H1 (cell line): Measurements from ENCODE around the gene CYB561A3.

ENCODE experiments used
- CTCF ChIP-seq, 3 experiments: IDR thresholded peaks; 1 replicate in 2 of 3; 2 replicates in 1 of 3; pipeline versions ENCODE4 v1.5.1 to v1.6.1; 2011; ENCODE audit warnings: low read length in 3 of 3, mild to moderate bottlenecking in 3 of 3, inconsistent platforms in 2 of 3, low read depth in 1 of 3, moderate library complexity in 1 of 3; ENCODE audit not compliant: insufficient read depth in 1 of 3; ENCODE audit errors: control extremely low read depth in 1 of 3
- EP300 ChIP-seq, 2 experiments: IDR thresholded peaks; 1 replicate in 1 of 2; 2 replicates in 1 of 2; pipeline ENCODE4 v1.6.1; 2011 to 2012; ENCODE audit warnings: low read depth in 2 of 2, low read length in 2 of 2, mild to moderate bottlenecking in 2 of 2, borderline replicate concordance in 1 of 2, inconsistent platforms in 1 of 2, moderate library complexity in 1 of 2
- HDAC2 ChIP-seq, 2 experiments: fragments of 300-600 bp in 1 of 2; sonication (generic) in 1 of 2; IDR thresholded peaks; 2 replicates each; pipeline ENCODE4 v1.6.1; 2011 to 2012; ENCODE audit warnings: low read depth in 2 of 2, low read length in 2 of 2, mild to moderate bottlenecking in 2 of 2, moderate library complexity in 2 of 2, borderline replicate concordance in 1 of 2, inconsistent platforms in 1 of 2
- JUND ChIP-seq: IDR thresholded peaks from 2 replicates; pipeline ENCODE4 v1.6.1; 2011; ENCODE audit warnings: mild to moderate bottlenecking, improper control_type of control experiment, low read length
- MAX ChIP-seq: IDR thresholded peaks from 2 replicates; pipeline ENCODE4 v1.6.1; 2012; ENCODE audit warnings: inconsistent platforms
- PHF8 ChIP-seq: fragments of 200-600 bp; sonication (generic); conservative IDR thresholded peaks from 2 replicates; pipeline ENCODE4 v1.7.1; 2012; ENCODE audit warnings: low read depth, mild to moderate bottlenecking, inconsistent platforms, low read length, moderate library complexity
- POLR2AphosphoS5 ChIP-seq: IDR thresholded peaks from 2 replicates; pipeline ENCODE4 v1.6.1; 2011; ENCODE audit warnings: low read depth, low read length
- RNF2 ChIP-seq: fragments of 200-900, 300-1000 bp; sonication (generic); IDR thresholded peaks from 2 replicates; pipeline ENCODE4 v1.7.1; 2016; ENCODE audit warnings: borderline replicate concordance, low read depth, mild to moderate bottlenecking, antibody characterized with exemption, low read length; ENCODE audit not compliant: poor library complexity, severe bottlenecking; ENCODE audit errors: missing control alignments
- RXRA ChIP-seq: IDR thresholded peaks from 2 replicates; pipeline ENCODE4 v1.6.1; 2011; ENCODE audit warnings: low read depth, mild to moderate bottlenecking, low read length, moderate library complexity; ENCODE audit not compliant: insufficient read depth

- TF ChIP-seq CTCF (IDR thresholded peaks at IDR 0.05; ENCODE audit: control extremely low read depth in 1 of 3, insufficient read depth in 1 of 3, low read depth in 1 of 3, low read length in 3 of 3) (no peak), HDAC2 (IDR thresholded peaks at IDR 0.05; ENCODE audit: borderline replicate concordance in 1 of 2, low read depth in 2 of 2, low read length in 2 of 2) (no peak), RNF2 (no peak), JUND (no peak), RXRA (no peak), POLR2AphosphoS5 (no peak), EP300 (IDR thresholded peaks at IDR 0.05; ENCODE audit: borderline replicate concordance in 1 of 2, low read depth in 2 of 2, low read length in 2 of 2) (no peak), MAX (no peak), PHF8 (no peak)
Measured at GRCh38 chr11:61327669-61328071, 34.0 kb downstream of the CYB561A3 start.
